HepG2 (cell line): ENCODE measurements around the gene WDR86. TPM values are rescaled to one million over a fixed set of nuclear protein-coding genes. Genes with fewer than 3 reads are reported as not detected.

Experiments used
- ATAC-seq: fragments of 200-7000 bp; cut with Tn5 transposase; 3 replicates; pipeline ENCODE4 v1.9.1; 2020; ENCODE audit warnings: mild to moderate bottlenecking, moderate library complexity
- BruUV-seq: library from RNA; stranded (reverse); fragments of 400-500 nt; replicated peaks from 2 replicates; lab custom pipeline; 2021; lab: Mats Ljungman, UMichigan
- CTCF ChIA-PET: fragments of 300-600 bp; formaldehyde crosslinking; extraction: SDS; loops from one replicate; lab custom pipeline; 2021; ENCODE audit warnings: low total read pairs, inconsistent platforms, low intra/inter-chr PET ratio; lab: Yijun Ruan, JAX
- POLR2A ChIA-PET: fragments of 350-600 bp; sonication (Branson Sonifier 250); formaldehyde crosslinking; loops from one replicate; lab custom pipeline; 2020; ENCODE audit warnings: antibody characterized with exemption, inconsistent platforms; lab: Yijun Ruan, JAX
- DNase-seq: peaks from one replicate; pipeline ENCODE4 v3.0.0-alpha.2; 2015; ENCODE audit warnings: low spot score
- FAIRE-seq: peaks from 3 replicates; lab custom pipeline; 2011; peaks lifted over from hg19 to GRCh38; lab: Jason Lieb, UNC
- H2AFZ ChIP-seq: one replicate; pipeline ENCODE4 v1.6.1; 2011; ENCODE audit warnings: low read length, inconsistent platforms
- H3K27ac ChIP-seq: fragments of 300-600 bp; 3 replicates; pipeline ENCODE4 v1.8.0; 2011; ENCODE audit warnings: mixed run types, mild to moderate bottlenecking, mixed read lengths, low read length, inconsistent platforms; ENCODE audit not compliant: insufficient read depth; ENCODE audit errors: extremely low read length
- H3K27me3 ChIP-seq, 2 experiments: fragments of 200-600 bp in 1 of 2; 2 replicates in 1 of 2; 3 replicates in 1 of 2; pipeline versions ENCODE4 v1.6.0 to v1.8.0; 2011; ENCODE audit warnings: low read length in 2 of 2, mild to moderate bottlenecking in 2 of 2, moderate library complexity in 2 of 2, inconsistent platforms in 1 of 2; ENCODE audit not compliant: insufficient read depth in 2 of 2, control insufficient read depth in 1 of 2
- H3K36me3 ChIP-seq, 2 experiments: fragments of 200-600 bp in 1 of 2; replicated peaks in 1 of 2; 2 replicates in 1 of 2; 3 replicates in 1 of 2; pipeline versions ENCODE4 v1.5.1 to v1.8.0; 2011; ENCODE audit warnings: low read length in 2 of 2, inconsistent platforms in 1 of 2; ENCODE audit not compliant: insufficient read depth in 2 of 2, control insufficient read depth in 1 of 2
- H3K4me1 ChIP-seq: 2 replicates; pipeline ENCODE4 v1.5.1; 2012; ENCODE audit warnings: low read length, inconsistent platforms; ENCODE audit not compliant: insufficient read depth
- H3K4me2 ChIP-seq: 2 replicates; pipeline ENCODE4 v1.6.0; 2011; ENCODE audit warnings: low read depth, low read length, inconsistent platforms
- H3K4me3 ChIP-seq, 3 experiments: fragments of 200-600 bp in 1 of 3; sonication (generic), shearing (Covaris generic) in 1 of 3; replicated peaks in 1 of 3; 2 replicates each; pipeline ENCODE4 v1.5.1; 2011 to 2016; ENCODE audit warnings: low read length in 3 of 3, inconsistent platforms in 2 of 3, low read depth in 2 of 3, mild to moderate bottlenecking in 2 of 3, control low read depth in 1 of 3, mixed read lengths in 1 of 3; ENCODE audit not compliant: insufficient read depth in 1 of 3
- H3K79me2 ChIP-seq: one replicate; pipeline ENCODE4 v1.6.1; 2011; ENCODE audit warnings: low read length, inconsistent platforms; ENCODE audit not compliant: insufficient read depth
- H3K9ac ChIP-seq: 2 replicates; pipeline ENCODE4 v1.6.0; 2011; ENCODE audit warnings: mild to moderate bottlenecking, low read depth, low read length, inconsistent platforms; ENCODE audit not compliant: insufficient read depth
- H3K9me3 ChIP-seq: 2 replicates; pipeline ENCODE4 v1.5.1; 2012; ENCODE audit warnings: mild to moderate bottlenecking, low read length
- H4K20me1 ChIP-seq: 2 replicates; pipeline ENCODE4 v1.6.0; 2011; ENCODE audit warnings: inconsistent platforms, mild to moderate bottlenecking, low read length, moderate library complexity; ENCODE audit not compliant: insufficient read depth
- CREB1 ChIP-seq, 2 experiments: fragments of 450-650 bp in 1 of 2; IDR thresholded peaks; 2 replicates each; pipeline ENCODE4 v1.6.1; 2016 to 2017; ENCODE audit warnings: control low read depth in 1 of 2, mild to moderate bottlenecking in 1 of 2, missing compliant biosample characterization in 1 of 2, missing genetic modification characterization in 1 of 2
- ELF4 ChIP-seq: sonication (generic); formaldehyde crosslinking; IDR thresholded peaks from 2 replicates; pipeline ENCODE4 v1.5.0; 2020; ENCODE audit warnings: missing genetic modification reagents, mild to moderate bottlenecking, moderate library complexity, borderline replicate concordance
- KDM3A ChIP-seq: IDR thresholded peaks from 2 replicates; pipeline ENCODE4 v1.6.1; 2018; ENCODE audit warnings: low read depth, missing compliant biosample characterization
- SMAD1 ChIP-seq: sonication (generic); formaldehyde crosslinking; IDR thresholded peaks from 2 replicates; pipeline ENCODE4 v1.4.0; 2020; ENCODE audit warnings: missing genetic modification reagents, low read depth, mild to moderate bottlenecking, borderline replicate concordance
- ZBTB7A ChIP-seq: sonication (generic); formaldehyde crosslinking; IDR thresholded peaks from 2 replicates; pipeline ENCODE4 v1.8.0; 2022; ENCODE audit warnings: mild to moderate bottlenecking, missing genetic modification reagents
- ZNF766 ChIP-seq: sonication (generic); formaldehyde crosslinking; IDR thresholded peaks from 2 replicates; pipeline ENCODE4 v1.5.0; 2020; ENCODE audit warnings: missing genetic modification reagents, borderline replicate concordance
- WGBS: methylation state at CpG from one replicate; pipeline ENCODE4 v1.1.6; 2017; ENCODE audit warnings: low lambda C conversion rate; 5-methylcytosine and 5-hydroxymethylcytosine counted together
- in situ Hi-C: cut with HindIII; loops from 2 replicates; pipeline ENCODE4 v1.10.0; 2017; ENCODE audit warnings: low pct_unique_long_range_greater_than_20kb; ENCODE audit not compliant: extremely low pct_ligation_motif_present
- intact Hi-C: fragments of 100-400 bp; cut with micrococcal nuclease; formaldehyde crosslinking; loops from one replicate; pipeline ENCODE4 v1.10.0; 2022; ENCODE audit not compliant: unreplicated experiment
- polyA plus RNA-seq, 8 experiments: library from polyadenylated mRNA; depleted of rRNA in 3 of 8; stranded (reverse) in 7 of 8; unstranded in 1 of 8; fragments of >200 nt; fragmentation: Illumina TruSeq in 4 of 8; extraction: Trizol in 4 of 8; gene quantifications; 2 replicates each; pipeline versions ENCODE4 v1.2.1 to v1.2.3, GENCODE V29; 2011 to 2016; ENCODE audit warnings: low read depth in 4 of 8, missing spikeins in 1 of 8, mixed read lengths in 1 of 8; ENCODE audit not compliant: insufficient read depth in 1 of 8
- total RNA-seq, 5 experiments: library from RNA; depleted of rRNA; stranded (reverse); fragments of >200 nt; fragmentation: Illumina TruSeq; extraction: Trizol; gene quantifications; 2 replicates each; pipeline ENCODE4 v1.2.3, GENCODE V29; 2016; ENCODE audit warnings: low read depth in 1 of 5
- TF ChIP-seq, protein P1 (sequence below): sonication (generic); formaldehyde crosslinking; IDR thresholded peaks from 2 replicates; pipeline ENCODE4; 2020; ENCODE audit warnings: missing genetic modification reagents, mild to moderate bottlenecking, borderline replicate concordance

Gene WDR86
- total and polyA plus RNA-seq, 2 of the 13 experiments (the other 11 are each of a cell fraction or from before 2014, with no cell fraction given) = 0.11 to 2.9 TPM

DNA sequence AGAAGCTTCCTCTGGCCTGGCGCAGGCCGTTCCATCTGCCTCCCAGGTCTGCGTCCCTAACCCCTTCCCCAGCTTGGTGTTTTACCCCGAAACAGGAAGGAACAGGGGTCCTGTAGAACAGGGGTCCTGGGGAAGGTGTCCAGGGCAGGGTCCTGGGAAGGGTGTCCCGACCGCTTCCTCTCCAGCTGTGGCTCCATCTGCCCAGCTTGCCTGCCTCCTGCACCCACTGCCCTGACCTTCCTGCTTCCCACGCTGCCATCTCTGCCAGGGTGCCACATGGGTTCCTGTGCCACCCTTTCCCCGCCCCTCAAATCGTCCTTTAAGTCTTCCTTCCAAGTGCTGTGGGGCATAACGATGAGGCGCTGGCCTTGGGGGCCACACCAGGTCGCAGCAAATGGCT lies 32.4 kb downstream of the WDR86 start:
- Histone ChIP-seq H3K9ac (no peak overlapping the region), H3K79me2 (no peaks in the 10 kb centered on the region), H4K20me1 (no peaks in the 10 kb centered on the region), H3K27ac (no peak overlapping the region), H3K27me3 (peaks cover 0 to 9% of the 10 kb centered on the region in 2 experiments; a peak in 3 of 5 replicates), H3K4me3 (no peak overlapping the region), H3K9me3 (no peaks in the 10 kb centered on the region), H3K4me1 (no peaks in the 10 kb centered on the region), H3K36me3 (peaks cover 3 to 33% of the 10 kb centered on the region in 2 experiments; a peak in 3 of 5 replicates), H3K4me2 (no peak overlapping the region), H2AFZ (no peak overlapping the region)
- no peak for DNase-seq
- ChIA-PET CTCF (no interaction called here), POLR2A (no interaction called here)
- BruUV-seq = no TSS peak
- ATAC-seq = no peak
- intact Hi-C loops (no loop called here), in situ Hi-C loops (no loop called here)
- TF ChIP-seq, protein P1, sequence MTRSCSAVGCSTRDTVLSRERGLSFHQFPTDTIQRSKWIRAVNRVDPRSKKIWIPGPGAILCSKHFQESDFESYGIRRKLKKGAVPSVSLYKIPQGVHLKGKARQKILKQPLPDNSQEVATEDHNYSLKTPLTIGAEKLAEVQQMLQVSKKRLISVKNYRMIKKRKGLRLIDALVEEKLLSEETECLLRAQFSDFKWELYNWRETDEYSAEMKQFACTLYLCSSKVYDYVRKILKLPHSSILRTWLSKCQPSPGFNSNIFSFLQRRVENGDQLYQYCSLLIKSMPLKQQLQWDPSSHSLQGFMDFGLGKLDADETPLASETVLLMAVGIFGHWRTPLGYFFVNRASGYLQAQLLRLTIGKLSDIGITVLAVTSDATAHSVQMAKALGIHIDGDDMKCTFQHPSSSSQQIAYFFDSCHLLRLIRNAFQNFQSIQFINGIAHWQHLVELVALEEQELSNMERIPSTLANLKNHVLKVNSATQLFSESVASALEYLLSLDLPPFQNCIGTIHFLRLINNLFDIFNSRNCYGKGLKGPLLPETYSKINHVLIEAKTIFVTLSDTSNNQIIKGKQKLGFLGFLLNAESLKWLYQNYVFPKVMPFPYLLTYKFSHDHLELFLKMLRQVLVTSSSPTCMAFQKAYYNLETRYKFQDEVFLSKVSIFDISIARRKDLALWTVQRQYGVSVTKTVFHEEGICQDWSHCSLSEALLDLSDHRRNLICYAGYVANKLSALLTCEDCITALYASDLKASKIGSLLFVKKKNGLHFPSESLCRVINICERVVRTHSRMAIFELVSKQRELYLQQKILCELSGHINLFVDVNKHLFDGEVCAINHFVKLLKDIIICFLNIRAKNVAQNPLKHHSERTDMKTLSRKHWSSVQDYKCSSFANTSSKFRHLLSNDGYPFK (CRISPR knock-in tag) = no peak
- TF ChIP-seq SMAD1 (no peak), ZNF766 (CRISPR knock-in tag) (no peak), CREB1 (IDR thresholded peaks at IDR 0.05) (no peak), CREB1 (CRISPR knock-in tag; IDR thresholded peaks at IDR 0.05) (no peak), KDM3A (CRISPR knock-in tag) (no peak), ELF4 (CRISPR knock-in tag) (no peak), ZBTB7A (CRISPR knock-in tag) (no peak)
- 88% methylated on average over 11 of the region's 12 CpGs for WGBS
- no peak for FAIRE-seq
